NCI-H345 (cell line): Measurements from ENCODE around the gene ZDHHC11.
"Not testable (repeated sequence)": the region's sequence is repeated elsewhere in the genome, so short reads cannot be mapped to it uniquely, and the experiment has no call there.

Experiments
- DNase-seq: peaks from one replicate; lab custom pipeline; 2025; lab: John Stamatoyannopoulos, UW

ZDHHC11 gene

DNA sequence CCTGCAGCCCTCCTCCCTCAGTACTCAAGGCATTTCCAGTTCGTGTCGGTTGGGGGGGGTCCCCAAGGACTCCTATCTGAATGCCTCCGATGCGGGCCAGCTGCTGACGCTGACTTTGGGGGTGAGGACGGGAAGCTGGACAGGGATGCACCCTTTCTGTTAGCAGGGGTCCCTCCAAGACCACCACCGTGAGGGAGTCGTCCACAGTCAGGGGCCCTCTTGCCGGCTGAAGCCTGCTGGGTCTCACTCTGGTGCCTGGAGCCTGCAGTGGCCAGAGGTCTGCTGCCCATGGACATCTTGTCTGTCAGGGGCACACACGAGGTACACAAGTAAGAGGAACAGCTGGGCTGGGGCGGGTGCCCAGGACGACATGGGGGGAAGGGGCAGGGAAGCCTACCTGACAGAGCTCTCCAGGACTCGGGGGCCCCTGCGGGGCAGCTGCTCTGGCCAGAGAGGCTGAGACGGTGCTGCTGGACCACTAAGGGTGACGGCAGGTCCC, 9.1 kb upstream of the ZDHHC11 start:
- DNase-seq: no peak

DNA sequence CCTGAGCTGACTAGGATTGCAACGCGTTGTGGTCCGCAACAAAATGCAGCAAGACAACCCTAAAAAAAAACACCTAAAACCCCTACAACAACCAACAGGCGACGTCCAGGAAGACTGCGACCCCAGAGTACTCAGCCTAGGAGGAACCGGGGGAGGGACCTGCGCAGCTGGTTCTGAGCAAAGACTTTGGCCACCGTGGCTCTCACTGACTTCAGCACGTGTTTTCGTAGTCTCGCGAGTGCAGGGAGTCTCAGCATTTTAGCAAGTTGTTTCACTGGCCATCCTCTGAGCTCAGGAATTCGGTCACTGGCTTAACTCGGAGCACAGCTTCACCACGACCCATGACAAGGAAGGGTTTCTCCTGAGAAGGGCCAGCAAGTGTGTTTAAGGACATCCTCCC, 8.6 kb upstream of the ZDHHC11 start:
- DNase-seq: no peak

DNA sequence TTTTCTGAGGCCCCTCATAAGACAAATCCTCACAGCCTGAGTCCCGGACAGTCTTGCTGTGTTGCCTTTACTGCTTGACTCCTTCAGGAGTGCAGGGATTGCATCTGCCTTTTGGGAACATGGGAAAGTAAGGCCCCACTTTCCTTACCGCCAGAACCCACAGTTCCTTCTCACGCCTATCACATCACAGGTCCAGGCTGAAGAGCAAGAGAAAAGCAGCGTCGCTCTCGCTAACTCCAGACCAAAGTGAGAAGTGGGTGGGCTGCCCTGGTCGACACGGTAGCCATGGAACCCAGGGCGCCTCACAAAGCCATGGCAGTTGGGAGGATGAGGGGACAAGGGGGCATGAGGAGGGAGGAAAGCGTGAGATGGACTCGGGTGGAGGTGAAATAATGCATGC, 7.9 kb upstream of the ZDHHC11 start:
- DNase-seq: no peak

DNA sequence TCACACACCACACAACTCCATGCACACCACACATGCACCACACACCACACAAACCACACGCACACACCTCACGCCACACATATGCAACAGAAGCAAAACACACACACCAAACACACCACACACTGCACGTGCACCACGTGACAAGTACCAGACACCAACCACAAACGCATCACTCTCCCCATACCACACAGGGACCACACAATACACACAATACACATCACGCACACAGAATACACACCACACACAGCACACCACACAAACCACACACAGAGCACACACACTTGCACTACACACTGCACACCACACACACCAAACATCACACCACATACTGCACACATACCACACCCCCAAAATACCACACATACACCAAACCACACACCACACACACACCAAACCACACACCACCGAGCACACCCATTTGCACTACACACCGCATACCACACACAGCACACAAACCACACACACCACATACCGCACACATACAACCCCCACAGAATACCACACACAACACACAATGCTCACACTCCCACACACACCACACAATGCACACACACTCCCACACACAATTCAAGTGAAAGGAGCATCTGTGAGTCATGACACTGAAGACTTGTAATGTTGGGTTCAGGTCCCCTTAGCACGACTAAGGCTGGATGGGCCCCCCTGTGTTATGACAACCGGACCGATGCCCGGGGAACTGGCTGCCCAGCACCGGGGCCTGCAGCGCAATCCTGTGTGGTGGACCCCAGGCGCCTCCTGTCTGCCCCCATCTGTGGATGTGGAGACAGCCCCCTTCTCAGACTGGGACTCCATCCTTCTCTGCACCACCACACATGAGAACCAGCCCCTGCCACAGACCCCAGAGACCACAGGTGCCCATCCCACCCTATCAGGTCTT, 6.0 kb upstream of the ZDHHC11 start:
- DNase-seq: no peak

DNA sequence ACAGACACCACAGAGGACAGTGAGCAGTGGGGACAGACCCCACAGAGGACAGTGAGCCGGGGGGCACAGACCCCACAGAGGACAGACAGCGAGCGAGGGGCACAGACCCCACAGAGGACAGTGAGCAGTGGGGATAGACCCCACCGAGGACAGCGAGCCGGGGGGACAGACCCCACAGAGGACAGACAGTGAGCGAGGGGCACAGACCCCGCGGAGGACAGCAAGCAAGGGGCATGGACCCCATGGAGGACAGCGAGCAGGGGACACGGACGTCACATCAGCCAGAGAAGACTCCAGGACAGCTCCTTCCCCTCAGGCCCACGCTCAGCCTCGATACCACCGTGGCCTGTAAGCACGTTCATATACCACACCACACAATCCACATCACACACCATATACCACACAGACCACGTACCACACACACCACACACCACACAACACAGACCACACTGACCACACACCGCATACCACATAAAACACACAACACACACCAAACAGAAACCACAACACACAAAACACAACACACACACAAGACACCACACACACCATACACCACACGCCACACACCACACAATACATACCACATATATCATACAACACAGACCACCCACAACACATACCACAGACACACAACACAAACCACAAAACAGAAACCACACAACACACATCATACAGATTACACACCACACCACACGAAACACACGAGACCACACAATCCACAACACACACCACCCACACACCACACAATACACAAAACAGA, 5.2 kb upstream of the ZDHHC11 start:
- no peak for DNase-seq

DNA sequence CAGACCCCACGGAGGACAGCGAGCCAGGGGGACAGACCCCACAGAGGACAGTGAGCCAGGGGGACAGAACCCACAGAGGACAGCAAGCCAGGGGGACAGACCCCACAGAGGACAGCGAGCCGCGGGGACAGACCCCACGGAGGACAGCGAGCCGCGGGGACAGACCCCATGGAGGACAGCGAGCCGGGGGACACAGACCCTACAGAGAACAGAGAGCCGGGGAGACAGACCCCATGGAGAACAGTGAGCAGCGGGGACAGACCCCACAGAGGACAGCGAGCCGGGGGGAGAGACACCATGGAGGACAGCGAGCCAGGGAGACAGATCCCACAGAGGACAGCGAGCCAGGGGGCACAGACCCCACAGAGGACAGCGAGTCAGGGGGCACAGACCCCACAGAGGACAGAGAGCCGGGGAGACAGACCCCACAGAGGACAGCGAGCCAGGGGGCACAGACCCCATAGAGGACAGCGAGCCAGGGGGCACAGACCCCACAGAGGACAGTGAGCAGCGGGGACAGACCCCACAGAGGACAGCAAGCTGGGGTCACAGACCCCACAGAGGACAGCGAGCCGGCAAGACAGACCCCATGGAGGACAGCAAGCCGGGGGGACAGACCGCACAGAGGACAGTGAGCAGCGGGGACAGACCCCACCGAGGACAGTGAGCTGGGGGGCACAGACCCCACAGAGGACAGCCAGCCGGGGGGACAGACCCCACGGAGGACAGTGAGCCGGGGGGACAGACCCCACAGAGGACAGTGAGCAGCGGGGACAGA, 4.4 kb upstream of the ZDHHC11 start:
- DNase-seq: no peak

DNA sequence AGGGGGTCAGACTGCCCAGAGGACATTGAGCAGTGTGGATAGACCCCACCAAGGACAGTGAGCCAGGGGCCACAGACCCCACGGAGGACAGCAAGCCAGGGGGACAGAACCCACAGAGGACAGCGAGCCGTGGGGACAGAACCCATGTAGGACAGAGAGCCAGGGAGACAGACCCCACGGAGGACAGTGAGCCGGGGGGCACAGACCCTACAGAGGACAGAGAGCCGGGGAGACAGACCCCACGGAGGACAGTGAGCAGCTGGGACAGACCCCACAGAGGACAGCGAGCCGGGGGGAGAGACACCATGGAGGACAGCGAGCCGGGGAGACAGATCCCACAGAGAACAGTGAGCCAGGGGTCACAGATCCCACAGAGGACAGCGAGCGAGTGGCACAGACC, 3.4 kb upstream of the ZDHHC11 start:
- DNase-seq: no peak

DNA sequence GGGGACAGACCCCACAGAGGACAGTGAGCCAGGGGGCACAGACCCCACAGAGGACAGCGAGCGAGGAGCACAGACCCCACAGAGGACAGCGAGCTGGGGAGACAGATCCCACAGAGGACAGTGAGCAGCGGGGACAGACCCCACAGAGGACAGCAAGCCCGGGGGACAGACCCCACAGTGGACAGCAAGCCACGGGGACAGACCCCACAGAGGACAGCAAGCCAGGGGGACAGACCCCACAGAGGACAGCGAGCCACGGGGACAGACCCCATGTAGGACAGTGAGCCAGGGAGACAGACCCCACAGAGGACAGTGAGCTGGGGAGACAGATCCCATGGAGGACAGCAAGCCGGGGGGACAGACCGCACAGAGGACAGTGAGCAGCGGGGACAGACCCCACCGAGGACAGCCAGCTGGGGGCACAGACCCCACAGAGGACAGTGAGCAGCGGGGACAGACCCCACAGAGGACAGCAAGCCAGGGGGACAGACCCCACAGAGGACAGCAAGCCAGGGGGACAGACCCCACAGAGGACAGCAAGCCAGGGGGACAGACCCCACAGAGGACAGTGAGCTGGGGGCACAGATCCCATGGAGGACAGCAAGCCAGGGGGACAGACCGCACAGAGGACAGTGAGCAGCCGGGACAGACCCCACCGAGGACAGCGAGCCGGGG, 2.8 kb upstream of the ZDHHC11 start:
- not testable (repeated sequence) for DNase-seq

DNA sequence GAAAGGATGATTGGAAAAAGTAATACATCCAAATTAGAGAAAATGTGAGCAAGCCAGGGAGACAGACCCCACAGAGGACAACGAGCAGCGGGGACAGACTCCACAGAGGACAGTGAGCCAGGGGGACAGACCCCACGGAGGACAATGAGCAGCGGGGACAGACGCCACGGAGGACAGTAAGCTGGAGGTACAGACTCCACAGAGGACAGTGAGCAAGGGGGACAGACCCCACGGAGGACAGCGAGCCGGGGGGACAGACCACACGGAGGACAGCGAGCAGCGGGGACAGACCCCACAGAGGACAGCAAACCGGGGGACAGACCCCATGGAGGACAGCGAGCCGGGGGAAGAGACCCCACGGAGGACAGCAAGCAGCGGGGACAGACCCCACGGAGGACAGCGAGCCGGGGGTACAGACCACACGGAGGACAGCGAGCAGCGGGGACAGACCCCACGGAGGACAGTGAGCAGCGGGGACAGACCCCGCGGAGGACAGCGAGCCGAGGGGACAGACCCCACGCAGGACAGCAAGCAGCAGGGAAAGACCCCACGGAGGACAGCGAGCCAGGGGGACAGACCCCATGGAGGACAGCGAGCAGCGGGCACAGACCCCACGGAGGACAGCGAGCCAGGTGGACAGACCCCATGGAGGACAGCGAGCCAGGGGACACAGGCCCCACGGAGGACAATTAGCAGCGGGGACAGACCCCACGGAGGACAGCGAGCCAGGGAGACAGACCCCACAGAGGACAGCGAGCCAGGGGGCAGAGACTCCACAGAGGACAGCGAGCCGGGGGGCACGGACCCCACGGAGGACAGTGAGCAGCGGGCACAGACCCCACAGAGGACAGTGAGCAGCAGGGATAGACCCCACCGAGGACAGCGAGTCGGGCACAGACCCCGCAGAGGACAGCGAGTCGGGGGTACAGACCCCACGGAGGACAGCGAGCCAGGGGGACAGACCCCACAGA, 1.9 kb upstream of the ZDHHC11 start:
- no peak for DNase-seq

DNA sequence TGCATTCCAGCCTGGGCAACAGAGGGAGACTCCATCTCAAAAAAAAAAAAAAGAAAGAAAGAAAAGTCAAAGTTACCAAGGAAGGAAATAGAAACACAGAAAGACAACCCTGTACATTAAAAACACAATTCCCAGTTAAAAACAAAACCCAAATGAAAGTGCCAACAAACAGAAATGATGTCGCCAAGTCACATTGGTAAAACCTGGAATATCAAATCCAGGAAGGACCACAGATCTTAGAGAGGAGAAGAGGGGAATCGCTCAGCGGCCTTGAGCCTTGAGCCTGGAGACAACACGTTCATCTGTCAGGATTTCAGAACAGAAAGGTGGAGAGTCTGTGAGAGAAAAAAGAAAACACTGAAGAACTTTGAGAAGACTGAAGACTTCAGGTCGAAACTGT, 1.2 kb upstream of the ZDHHC11 start:
- DNase-seq: no peak

DNA sequence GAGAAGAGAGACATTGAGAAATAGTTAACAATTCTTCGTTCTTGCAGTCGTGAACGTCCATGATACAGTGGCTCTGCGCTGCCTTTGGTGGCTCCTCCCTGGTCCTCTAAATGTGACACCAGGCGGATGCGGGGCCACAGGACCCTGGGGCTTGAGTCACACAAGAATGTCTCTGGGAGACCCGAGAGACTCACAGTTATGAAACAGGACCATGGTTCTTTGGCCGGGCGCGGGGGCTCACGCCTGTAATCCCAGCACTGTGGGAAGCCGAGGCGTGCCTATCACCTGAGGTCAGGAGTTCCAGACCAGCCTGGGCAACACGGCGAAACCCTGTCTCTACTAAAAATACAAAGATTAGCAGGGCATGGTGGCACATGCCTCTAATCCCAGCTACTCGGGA, 767 bp upstream of the ZDHHC11 start:
- no peak for DNase-seq

DNA sequence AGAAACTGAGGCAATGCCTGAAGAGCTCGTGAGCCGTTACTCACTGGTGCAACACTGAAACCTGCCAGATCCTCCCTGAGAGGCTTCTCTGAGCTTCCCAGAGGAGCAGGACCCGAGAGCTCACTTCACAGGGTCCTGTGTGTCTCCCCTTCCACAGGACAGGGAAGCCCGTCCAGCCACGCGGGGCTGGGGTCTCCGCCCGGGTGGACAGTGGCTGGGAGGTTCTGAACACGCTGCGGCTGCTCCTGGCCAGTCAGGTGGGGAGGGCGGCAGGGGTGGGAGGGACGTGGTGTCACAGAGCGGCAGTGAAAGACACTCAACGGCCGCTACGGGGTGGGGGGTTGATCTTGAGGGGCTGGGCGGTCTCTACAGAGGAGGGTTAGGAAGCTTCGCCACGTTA, 290 bp upstream of the ZDHHC11 start:
- peak; percentile 16 for DNase-seq

DNA sequence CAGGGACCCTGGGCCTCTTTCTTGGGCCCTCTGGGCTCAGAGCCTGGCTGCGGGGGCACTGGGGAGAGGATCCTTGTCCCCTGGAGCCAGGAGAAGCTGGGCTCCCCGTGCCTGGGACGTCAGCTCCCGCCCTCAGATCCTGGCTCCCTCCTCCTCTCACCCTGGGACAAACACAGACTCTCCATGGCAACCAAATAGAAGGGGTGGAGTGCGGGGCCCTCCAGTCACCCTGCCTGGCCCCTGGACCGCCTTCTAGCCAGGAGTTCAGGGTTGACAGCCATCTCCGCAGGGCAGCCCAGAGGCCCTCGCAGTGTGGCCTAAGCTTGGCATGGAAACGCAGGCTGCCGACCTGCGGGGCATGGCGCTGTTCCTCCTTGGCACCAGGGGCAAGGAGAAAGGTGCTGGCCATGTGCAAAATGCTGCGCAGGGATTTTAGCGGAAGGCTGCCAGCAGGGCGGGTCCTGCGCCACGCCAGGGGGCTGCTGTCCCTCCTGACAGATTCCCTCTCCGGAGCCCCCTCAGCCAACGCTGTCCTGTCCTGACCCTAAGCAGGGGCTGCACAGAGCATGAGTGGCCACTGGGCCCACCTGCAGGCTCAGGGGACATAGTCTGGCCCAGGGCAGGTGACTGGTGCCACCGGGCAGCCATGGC, 1.0 kb downstream of the ZDHHC11 start:
- no peak for DNase-seq

DNA sequence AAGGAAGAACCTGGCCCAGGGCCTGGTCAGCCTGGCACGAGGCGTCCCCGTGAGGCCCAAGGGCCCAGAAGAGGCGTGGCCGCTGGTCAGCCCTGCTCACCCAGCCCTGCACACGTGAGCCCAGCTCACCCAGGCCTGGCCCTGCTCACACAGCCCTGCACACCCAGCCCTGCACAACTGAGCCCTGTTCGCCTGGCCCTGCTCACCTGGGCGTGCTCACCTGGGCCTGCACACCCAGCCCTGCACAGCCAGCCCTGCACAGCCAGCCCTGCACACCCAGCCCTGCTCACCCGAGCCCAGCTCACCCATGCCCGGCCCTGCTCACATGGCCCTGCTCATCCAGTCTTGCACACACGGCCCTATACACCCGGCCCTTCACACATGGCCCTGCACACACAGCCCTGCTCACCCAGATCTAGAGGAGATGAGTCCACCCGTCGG, 2.1 kb downstream of the ZDHHC11 start:
- no peak for DNase-seq

DNA sequence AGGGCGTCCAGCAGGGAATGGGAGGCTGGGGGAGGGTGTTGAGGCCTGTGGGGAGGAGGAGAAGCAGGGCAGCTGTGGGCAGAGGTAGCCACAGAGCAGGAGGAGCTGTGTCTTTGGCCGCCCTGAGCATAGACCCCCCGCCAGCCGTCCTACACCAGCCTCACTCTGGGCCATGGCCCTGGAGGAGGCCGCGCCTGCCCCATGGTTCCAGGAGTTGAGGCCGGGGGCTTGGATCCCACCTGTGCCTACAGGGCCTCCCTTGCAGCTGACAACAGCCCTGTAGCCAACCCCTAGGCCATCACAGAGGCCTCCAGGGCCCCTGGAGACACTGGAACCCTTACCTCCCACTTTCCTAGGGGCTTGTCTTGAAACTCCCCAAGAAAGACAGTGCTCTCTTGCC, 3.0 kb downstream of the ZDHHC11 start:
- DNase-seq: not testable (repeated sequence)

DNA sequence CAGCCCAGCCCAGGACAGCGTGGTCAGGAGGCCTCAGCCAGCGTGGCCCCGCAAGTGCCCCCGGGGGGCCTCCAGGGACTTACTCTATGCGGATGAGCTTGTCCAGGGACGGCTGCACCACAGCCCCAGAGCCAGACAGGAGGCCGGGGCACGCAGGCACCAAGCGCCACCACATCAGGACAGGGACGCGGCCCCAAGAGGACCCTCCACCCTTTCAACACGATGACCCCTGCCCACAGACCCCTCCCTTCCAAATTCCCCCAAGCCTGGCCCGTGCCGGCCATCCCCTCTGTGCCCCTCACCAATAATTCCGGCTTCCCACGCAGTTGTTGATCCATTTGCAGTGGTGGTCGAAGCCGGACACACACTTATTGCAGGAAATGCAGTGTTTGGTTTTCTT, 3.6 kb downstream of the ZDHHC11 start:
- DNase-seq: not testable (repeated sequence)

DNA sequence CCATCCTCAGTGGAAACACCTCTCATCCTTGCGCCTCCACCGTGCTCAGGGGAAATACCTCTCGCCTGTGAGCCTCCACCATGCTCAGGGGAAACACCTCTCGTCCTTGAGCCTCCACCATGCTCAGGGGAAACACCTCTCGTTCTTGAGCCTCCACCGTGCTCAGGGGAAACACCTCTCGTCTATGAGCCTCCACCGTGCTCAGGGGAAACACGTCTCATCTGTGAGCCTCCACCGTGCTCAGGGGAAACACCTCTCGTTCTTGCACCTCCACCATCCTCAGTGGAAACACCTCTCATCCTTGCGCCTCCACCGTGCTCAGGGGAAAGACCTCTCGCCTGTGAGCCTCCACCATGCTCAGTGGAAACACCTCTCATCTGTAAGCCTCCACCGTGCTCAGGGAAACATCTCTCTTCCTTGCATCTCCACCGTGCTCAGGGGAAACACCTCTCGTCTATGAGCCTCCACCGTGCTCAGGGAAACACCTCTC, 4.1 kb downstream of the ZDHHC11 start:
- not testable (repeated sequence) for DNase-seq

DNA sequence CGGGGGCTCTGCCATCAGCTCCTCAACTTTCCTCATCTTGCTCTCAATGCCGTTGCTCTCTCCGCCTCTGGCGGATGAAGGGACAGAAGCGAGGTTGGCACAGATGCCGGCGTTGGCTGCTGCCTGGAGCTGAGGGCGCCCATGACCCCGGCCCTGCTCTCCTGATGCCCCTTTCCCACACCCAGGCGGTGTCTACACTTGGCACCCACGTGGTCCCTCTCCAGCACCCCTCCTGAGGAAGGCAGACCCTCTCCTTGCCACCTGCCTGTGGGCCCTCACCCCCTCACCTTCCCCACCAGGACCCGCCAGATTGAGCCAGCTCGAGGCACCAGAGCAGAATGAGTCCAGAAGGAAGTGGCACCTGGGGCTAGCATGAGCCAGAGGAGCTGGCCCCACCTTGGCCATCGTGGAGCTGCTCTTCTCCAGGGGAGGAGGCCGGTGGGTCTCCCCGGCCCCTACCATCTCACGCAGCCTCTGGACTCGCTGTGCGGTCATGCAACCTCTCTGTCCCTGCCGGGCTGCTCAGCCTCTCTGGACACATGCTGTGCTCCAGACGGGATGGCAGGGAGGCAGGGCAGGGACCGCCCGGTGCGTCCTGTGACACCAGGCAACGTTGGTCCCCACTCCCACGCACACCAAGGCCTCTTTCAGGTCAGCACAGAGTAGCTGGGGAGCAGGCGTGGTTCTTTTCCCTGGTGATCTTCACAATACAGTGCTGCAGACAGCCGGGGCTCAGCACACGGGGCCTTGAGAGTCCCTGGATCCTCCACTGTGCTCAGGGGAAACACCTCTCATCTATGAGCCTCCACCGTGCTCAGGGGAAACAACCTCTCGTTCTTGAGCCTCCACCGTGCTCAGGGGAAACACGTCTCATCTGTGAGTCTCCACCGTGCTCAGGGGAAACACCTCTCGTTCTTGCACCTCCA, 4.8 kb downstream of the ZDHHC11 start:
- DNase-seq: not testable (repeated sequence)
